HEK293 (cell line): ENCODE data around the gene BRF1.

Experiments used
- CTCF ChIA-PET: fragments of 350-600 bp; formaldehyde crosslinking; extraction: SDS; loops from one replicate; lab custom pipeline; 2021; ENCODE audit warnings: antibody characterized with exemption; lab: Yijun Ruan, JAX
- POLR2A ChIA-PET: fragments of 300-600 bp; formaldehyde crosslinking; extraction: SDS; loops from one replicate; lab custom pipeline; 2020; ENCODE audit warnings: antibody characterized with exemption, inconsistent platforms; lab: Yijun Ruan, JAX
- H3K27ac ChIP-seq: fragments of 200-500 bp; sonication (Bioruptor generic); 2 replicates; pipeline ENCODE4 v1.5.1; 2014; ENCODE audit warnings: low read depth, low read length, control low read depth, inconsistent platforms; ENCODE audit errors: extremely low read depth
- H3K36me3 ChIP-seq, 2 experiments: fragments of 200-500 bp in 1 of 2; sonication (Bioruptor generic) in 1 of 2; 1 replicate in 1 of 2; 2 replicates in 1 of 2; pipeline ENCODE4 v1.5.1; 2014 to 2017; ENCODE audit warnings: inconsistent platforms in 2 of 2, low read length in 2 of 2; ENCODE audit not compliant: control insufficient read depth in 2 of 2, insufficient read depth in 1 of 2
- H3K4me1 ChIP-seq: fragments of 200-500 bp; sonication (Bioruptor generic); 2 replicates; pipeline ENCODE4 v1.5.1; 2014; ENCODE audit warnings: mild to moderate bottlenecking, low read length, inconsistent platforms; ENCODE audit not compliant: control insufficient read depth, insufficient read depth
- H3K4me3 ChIP-seq: 2 replicates; pipeline ENCODE4 v1.5.1; 2011; ENCODE audit warnings: low read depth, mild to moderate bottlenecking, control low read depth, low read length, moderate library complexity
- H3K9me3 ChIP-seq: fragments of 200-500 bp; sonication (Bioruptor generic); 2 replicates; pipeline ENCODE4 v1.5.1; 2014; ENCODE audit warnings: low read depth, low read length, inconsistent platforms; ENCODE audit not compliant: control insufficient read depth, insufficient read depth
- GLI2 ChIP-seq: fragments of 450-650 bp; formaldehyde crosslinking; IDR thresholded peaks from 2 replicates; pipeline ENCODE4; 2017; ENCODE audit warnings: missing biosample characterization, missing genetic modification characterization, low read depth, borderline replicate concordance
- KLF1 ChIP-seq: fragments of 450-650 bp; formaldehyde crosslinking; IDR thresholded peaks from 2 replicates; pipeline ENCODE4 v1.5.1; 2016; ENCODE audit warnings: missing biosample characterization, missing genetic modification characterization
- ZBTB1 ChIP-seq: fragments of 450-650 bp; formaldehyde crosslinking; IDR thresholded peaks from 2 replicates; pipeline ENCODE4 v1.5.1; 2016; ENCODE audit warnings: missing biosample characterization, missing genetic modification characterization
- ZBTB6 ChIP-seq: fragments of 450-650 bp; formaldehyde crosslinking; IDR thresholded peaks from 2 replicates; pipeline ENCODE4 v1.5.1; 2017; ENCODE audit warnings: missing biosample characterization, missing genetic modification characterization
- ZNF157 ChIP-seq: fragments of 450-650 bp; formaldehyde crosslinking; IDR thresholded peaks from 2 replicates; pipeline ENCODE4 v1.5.1; 2016; ENCODE audit warnings: missing biosample characterization, missing genetic modification characterization
- ZNF202 ChIP-seq: fragments of 450-650 bp; formaldehyde crosslinking; IDR thresholded peaks from 2 replicates; pipeline ENCODE4 v1.5.1; 2016; ENCODE audit warnings: missing biosample characterization, missing genetic modification characterization, borderline replicate concordance
- ZNF37A ChIP-seq: fragments of 450-650 bp; IDR thresholded peaks from 2 replicates; pipeline ENCODE4 v1.5.1; 2018; ENCODE audit warnings: missing biosample characterization, missing genetic modification characterization
- ZNF391 ChIP-seq: fragments of 450-650 bp; formaldehyde crosslinking; IDR thresholded peaks from 2 replicates; pipeline ENCODE4 v1.5.1; 2016; ENCODE audit warnings: low read depth, missing biosample characterization, missing genetic modification characterization, borderline replicate concordance
- ZNF449 ChIP-seq: fragments of 450-650 bp; formaldehyde crosslinking; IDR thresholded peaks from 2 replicates; pipeline ENCODE4 v1.5.1; 2017; ENCODE audit warnings: missing biosample characterization, mild to moderate bottlenecking, missing genetic modification characterization, moderate library complexity
- ZNF488 ChIP-seq: fragments of 450-650 bp; formaldehyde crosslinking; IDR thresholded peaks from 2 replicates; pipeline ENCODE4 v1.5.1; 2016; ENCODE audit warnings: missing biosample characterization, missing genetic modification characterization
- ZNF514 ChIP-seq: fragments of 450-650 bp; formaldehyde crosslinking; IDR thresholded peaks from 2 replicates; pipeline ENCODE4 v1.5.1; 2016; ENCODE audit warnings: missing biosample characterization, missing genetic modification characterization
- ZNF518A ChIP-seq: fragments of 450-650 bp; formaldehyde crosslinking; conservative IDR thresholded peaks from 2 replicates; pipeline ENCODE4 v1.5.1; 2016; ENCODE audit warnings: low read depth, missing biosample characterization, missing genetic modification characterization
- ZNF529 ChIP-seq: fragments of 450-650 bp; formaldehyde crosslinking; IDR thresholded peaks from 2 replicates; pipeline ENCODE4 v1.5.1; 2017; ENCODE audit warnings: missing genetic modification characterization, missing biosample characterization; ENCODE audit not compliant: insufficient replicate concordance
- ZNF544 ChIP-seq: fragments of 450-650 bp; formaldehyde crosslinking; IDR thresholded peaks from 2 replicates; pipeline ENCODE4 v1.5.0; 2017; ENCODE audit warnings: missing biosample characterization, missing genetic modification characterization
- ZNF639 ChIP-seq: fragments of 450-650 bp; formaldehyde crosslinking; IDR thresholded peaks from 2 replicates; pipeline ENCODE4 v1.5.1; 2016; ENCODE audit warnings: missing biosample characterization, missing genetic modification characterization
- ZNF658 ChIP-seq: fragments of 450-650 bp; formaldehyde crosslinking; IDR thresholded peaks from 2 replicates; pipeline ENCODE4; 2016; ENCODE audit warnings: missing biosample characterization, missing genetic modification characterization
- ZNF692 ChIP-seq: fragments of 450-650 bp; formaldehyde crosslinking; IDR thresholded peaks from 2 replicates; pipeline ENCODE4 v1.5.1; 2016; ENCODE audit warnings: missing biosample characterization, missing genetic modification characterization
- ZNF701 ChIP-seq: fragments of 450-650 bp; formaldehyde crosslinking; IDR thresholded peaks from 2 replicates; pipeline ENCODE4 v1.5.1; 2016; ENCODE audit warnings: missing biosample characterization, missing genetic modification characterization

The BRF1 gene

GRCh38 chr14:105241641-105242040 is 59.2 kb downstream of the BRF1 start:
- no peak overlapping the region for H3K4me3 ChIP-seq
- H3K36me3 ChIP-seq, result peaks cover 4 to 23% of the 10 kb centered on the region in 2 experiments; a peak in 2 of 3 replicates
- TF ChIP-seq ZBTB6 (tag by site-specific recombination), result no peak
- no peak for TF ChIP-seq ZNF518A
- no peak for TF ChIP-seq ZNF529 (tag by site-specific recombination)
- no peaks in the 10 kb centered on the region for H3K4me1 ChIP-seq
- ChIA-PET CTCF (no interaction called here), POLR2A (no interaction called here)
- no peak overlapping the region for H3K27ac ChIP-seq
- H3K9me3 ChIP-seq, result no peaks in the 10 kb centered on the region

GRCh38 chr14:105240811-105241576 is 59.8 kb downstream of the BRF1 start:
- no peaks in the 10 kb centered on the region for H3K9me3 ChIP-seq
- no peak for TF ChIP-seq ZNF488 (tag by site-specific recombination)
- TF ChIP-seq ZNF639, result no peak
- TF ChIP-seq ZNF701 (tag by site-specific recombination), result no peak
- TF ChIP-seq ZNF514 (tag by site-specific recombination), result no peak
- TF ChIP-seq ZBTB1 (tag by site-specific recombination), result no peak
- no peak for TF ChIP-seq GLI2 (tag by site-specific recombination)
- no peak for TF ChIP-seq ZNF157 (tag by site-specific recombination)
- no peak for TF ChIP-seq ZNF391 (tag by site-specific recombination)
- no peak for TF ChIP-seq ZNF692
- TF ChIP-seq ZNF544 (tag by site-specific recombination), result no peak
- no peak for TF ChIP-seq ZNF37A (tag by site-specific recombination)
- TF ChIP-seq ZNF202, result no peak
- TF ChIP-seq KLF1 (tag by site-specific recombination), result no peak
- TF ChIP-seq ZNF449 (tag by site-specific recombination), result no peak
- TF ChIP-seq ZNF658 (tag by site-specific recombination), result no peak
- TF ChIP-seq, all 188 proteins: peak for 0
- H3K36me3 ChIP-seq, result peaks cover 0 to 22% of the 10 kb centered on the region in 2 experiments; a peak in 2 of 3 replicates
- no peak overlapping the region for H3K4me3 ChIP-seq
- no peaks in the 10 kb centered on the region for H3K4me1 ChIP-seq
- no peak overlapping the region for H3K27ac ChIP-seq
- CTCF ChIA-PET, result no interaction called here
- POLR2A ChIA-PET, result no interaction called here
